Measurements from ENCODE around the gene FSHB. TPM values are rescaled to one million over a fixed set of nuclear protein-coding genes. Genes with fewer than 3 reads are reported as not detected.

FSHB gene
- polyA plus RNA-seq (2012; ENCODE audit: insufficient read length, low read depth), result not detected

GRCh38 chr11:30230714-30231113, at the start of gene FSHB:
Gene FSHB, plus strand, starts transcription at chr11:30231014. Its CDS starts 889 bp downstream, at chr11:30231903.
- TF ChIP-seq REST (IDR thresholded peaks at IDR 0.05; ENCODE audit: insufficient read depth in 1 of 2, low read depth in 2 of 2, low read length in 2 of 2) (no peak), FOXP2 (optimal IDR thresholded peaks at IDR 0.05; ENCODE audit: borderline replicate concordance, extremely low read depth, extremely low read length, insufficient read depth) (no peak), TAF1 (IDR thresholded peaks at IDR 0.05; ENCODE audit: borderline replicate concordance, insufficient read depth, low read length) (no peak), SIN3A (IDR thresholded peaks at IDR 0.05; ENCODE audit: borderline replicate concordance, insufficient read depth, low read length) (no peak), POLR2AphosphoS5 (IDR thresholded peaks at IDR 0.05; ENCODE audit: low read depth, low read length) (no peak)

GRCh38 chr11:30186748-30187147, 44.1 kb upstream of the FSHB start:
- no peak for TF ChIP-seq TAF1 (IDR thresholded peaks at IDR 0.05; ENCODE audit: borderline replicate concordance, insufficient read depth, low read length)
- no peak for TF ChIP-seq REST (IDR thresholded peaks at IDR 0.05; ENCODE audit: insufficient read depth in 1 of 2, low read depth in 2 of 2, low read length in 2 of 2)
- TF ChIP-seq SIN3A (IDR thresholded peaks at IDR 0.05; ENCODE audit: borderline replicate concordance, insufficient read depth, low read length), result no peak
- TF ChIP-seq FOXP2 (optimal IDR thresholded peaks at IDR 0.05; ENCODE audit: borderline replicate concordance, extremely low read depth, extremely low read length, insufficient read depth), result no peak
- no peak for TF ChIP-seq POLR2AphosphoS5 (IDR thresholded peaks at IDR 0.05; ENCODE audit: low read depth, low read length)

- no peak for TF ChIP-seq POLR2AphosphoS5 (IDR thresholded peaks at IDR 0.05; ENCODE audit: low read depth, low read length)
- no peak for TF ChIP-seq SIN3A (IDR thresholded peaks at IDR 0.05; ENCODE audit: borderline replicate concordance, insufficient read depth, low read length)
- no peak for TF ChIP-seq TAF1 (IDR thresholded peaks at IDR 0.05; ENCODE audit: borderline replicate concordance, insufficient read depth, low read length)
- TF ChIP-seq FOXP2 (optimal IDR thresholded peaks at IDR 0.05; ENCODE audit: borderline replicate concordance, extremely low read depth, extremely low read length, insufficient read depth), result no peak
- TF ChIP-seq REST (IDR thresholded peaks at IDR 0.05; ENCODE audit: insufficient read depth in 1 of 2, low read depth in 2 of 2, low read length in 2 of 2), result no peak
Measured at GRCh38 chr11:30192620-30193019, 38.2 kb upstream of the FSHB start.

DNA sequence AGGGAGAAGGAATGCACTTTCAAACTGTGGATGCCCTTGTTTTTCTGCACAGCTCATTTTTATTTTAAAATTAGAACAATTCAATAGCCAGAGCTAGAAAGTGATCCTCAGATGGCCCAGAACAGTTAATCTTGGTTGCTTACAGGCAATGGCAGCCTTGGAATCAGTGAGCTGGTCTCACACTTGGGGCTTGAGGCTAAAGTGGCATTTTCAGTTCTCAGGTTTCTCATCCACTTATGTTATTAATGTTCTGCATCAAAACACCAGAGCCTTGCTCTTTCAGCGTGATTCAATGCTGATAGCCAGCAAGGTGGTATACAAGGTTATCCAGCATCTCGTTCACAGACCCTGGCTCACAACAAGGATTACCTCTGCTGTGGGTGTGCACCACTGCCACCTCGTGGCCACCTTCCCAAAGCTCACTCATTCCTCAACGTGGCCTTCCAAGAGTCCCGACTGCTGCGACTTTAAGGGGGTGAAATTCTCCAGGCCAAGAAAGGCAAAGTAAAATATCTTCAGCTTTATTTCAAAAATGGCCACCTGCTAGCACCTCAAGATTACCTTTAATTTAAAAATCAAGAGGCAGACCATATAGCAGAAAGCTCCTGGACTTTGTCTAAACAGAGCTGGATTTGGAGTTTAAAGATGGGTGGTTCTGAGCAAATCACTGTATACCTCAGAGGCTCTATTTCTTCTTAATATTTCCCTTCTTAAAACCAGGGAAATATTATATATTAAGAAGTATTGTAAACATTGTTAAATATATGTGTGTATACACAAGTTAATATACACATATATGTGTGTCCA, 34.2 kb upstream of the FSHB start:
- no peak for TF ChIP-seq FOXP2 (optimal IDR thresholded peaks at IDR 0.05; ENCODE audit: borderline replicate concordance, extremely low read depth, extremely low read length, insufficient read depth)
- TF ChIP-seq TAF1 (IDR thresholded peaks at IDR 0.05; ENCODE audit: borderline replicate concordance, insufficient read depth, low read length), result no peak
- TF ChIP-seq SIN3A (IDR thresholded peaks at IDR 0.05; ENCODE audit: borderline replicate concordance, insufficient read depth, low read length), result no peak
- no peak for TF ChIP-seq REST (IDR thresholded peaks at IDR 0.05; ENCODE audit: insufficient read depth in 1 of 2, low read depth in 2 of 2, low read length in 2 of 2)
- no peak for TF ChIP-seq POLR2AphosphoS5 (IDR thresholded peaks at IDR 0.05; ENCODE audit: low read depth, low read length)
